ENCODE measurements around the gene EPGN.

Gene EPGN

GRCh38 chr4:74320559-74321118 is 12.4 kb downstream of the EPGN start:
- peak; percentile 59 for TF ChIP-seq CTCF (conservative IDR thresholded peaks at IDR 0.05; ENCODE audit: control insufficient read depth, insufficient read depth, low read depth, low read length)
- peak; percentile 69 for DNase-seq (ENCODE audit: low read depth)
- H3K4me3 ChIP-seq (ENCODE audit: control insufficient read depth, low read depth, low read length), result no peak overlapping the region

- TF ChIP-seq CTCF (conservative IDR thresholded peaks at IDR 0.05; ENCODE audit: control insufficient read depth, insufficient read depth, low read depth, low read length), result no peak
- DNase-seq (ENCODE audit: low read depth), result no peak
- no peak overlapping the region for H3K4me3 ChIP-seq (ENCODE audit: control insufficient read depth, low read depth, low read length)
These were observed 14.0 kb downstream of the EPGN start for GRCh38 chr4:74322301-74322700.

- H3K4me3 ChIP-seq (ENCODE audit: control insufficient read depth, low read depth, low read length), result no peak overlapping the region
- TF ChIP-seq CTCF (conservative IDR thresholded peaks at IDR 0.05; ENCODE audit: control insufficient read depth, insufficient read depth, low read depth, low read length), result no peak
- DNase-seq (ENCODE audit: low read depth), result no peak
These were observed 15.4 kb downstream of the EPGN start for GRCh38 chr4:74323663-74324062.

- TF ChIP-seq CTCF (conservative IDR thresholded peaks at IDR 0.05; ENCODE audit: control insufficient read depth, insufficient read depth, low read depth, low read length), result no peak
- no peak overlapping the region for H3K4me3 ChIP-seq (ENCODE audit: control insufficient read depth, low read depth, low read length)
- DNase-seq (ENCODE audit: low read depth), result no peak
These were observed 16.0 kb downstream of the EPGN start for GRCh38 chr4:74324262-74324661.

- no peak for TF ChIP-seq CTCF (conservative IDR thresholded peaks at IDR 0.05; ENCODE audit: control insufficient read depth, insufficient read depth, low read depth, low read length)
- no peak overlapping the region for H3K4me3 ChIP-seq (ENCODE audit: control insufficient read depth, low read depth, low read length)
These were observed 17.6 kb downstream of the EPGN start for GRCh38 chr4:74325886-74326285.

GRCh38 chr4:74327762-74328161 is 19.5 kb downstream of the EPGN start:
- peak; percentile 33 for DNase-seq (ENCODE audit: low read depth)
- TF ChIP-seq CTCF (conservative IDR thresholded peaks at IDR 0.05; ENCODE audit: control insufficient read depth, insufficient read depth, low read depth, low read length), result no peak
- no peak overlapping the region for H3K4me3 ChIP-seq (ENCODE audit: control insufficient read depth, low read depth, low read length)

More at GRCh38 chr4:74325886-74326285, 17.6 kb downstream of the EPGN start:
- DNase-seq (ENCODE audit: low read depth), result no peak

- DNase-seq (ENCODE audit: low read depth), result no peak
- no peak for TF ChIP-seq CTCF (conservative IDR thresholded peaks at IDR 0.05; ENCODE audit: control insufficient read depth, insufficient read depth, low read depth, low read length)
- no peak overlapping the region for H3K4me3 ChIP-seq (ENCODE audit: control insufficient read depth, low read depth, low read length)
These were observed 20.2 kb downstream of the EPGN start for GRCh38 chr4:74328501-74328900.

Data from fibroblast of mammary gland (primary cell).